ENCODE data around the gene RRP1B.

GRCh38 chr21:43735236-43736091 is 76.1 kb downstream of the RRP1B start:
- TF ChIP-seq POLR2AphosphoS5 (IDR thresholded peaks at IDR 0.05; ENCODE audit: low read depth, low read length) (no peak), REST (IDR thresholded peaks at IDR 0.05; ENCODE audit: insufficient read depth in 1 of 2, low read depth in 2 of 2, low read length in 2 of 2) (no peak), TAF1 (IDR thresholded peaks at IDR 0.05; ENCODE audit: borderline replicate concordance, insufficient read depth, low read length) (no peak), SIN3A (IDR thresholded peaks at IDR 0.05; ENCODE audit: borderline replicate concordance, insufficient read depth, low read length) (no peak)

Measured in PFSK-1 (cell line).